Purkinje cell (primary cell): Measurements from ENCODE around the gene MAEL. TPM values are rescaled to one million over a fixed set of nuclear protein-coding genes. Genes with fewer than 3 reads are reported as not detected.

ENCODE experiments used
- polyA plus RNA-seq: library from polyadenylated mRNA; unstranded; fragments of >200 nt; fragmentation: Nextera tagmentation; gene quantifications from 2 replicates; pipeline ENCODE4 v1.2.1, GENCODE V29; 2014

Gene MAEL
- polyA plus RNA-seq = 4.6 and 5.4 TPM in 2 replicates

DNA sequence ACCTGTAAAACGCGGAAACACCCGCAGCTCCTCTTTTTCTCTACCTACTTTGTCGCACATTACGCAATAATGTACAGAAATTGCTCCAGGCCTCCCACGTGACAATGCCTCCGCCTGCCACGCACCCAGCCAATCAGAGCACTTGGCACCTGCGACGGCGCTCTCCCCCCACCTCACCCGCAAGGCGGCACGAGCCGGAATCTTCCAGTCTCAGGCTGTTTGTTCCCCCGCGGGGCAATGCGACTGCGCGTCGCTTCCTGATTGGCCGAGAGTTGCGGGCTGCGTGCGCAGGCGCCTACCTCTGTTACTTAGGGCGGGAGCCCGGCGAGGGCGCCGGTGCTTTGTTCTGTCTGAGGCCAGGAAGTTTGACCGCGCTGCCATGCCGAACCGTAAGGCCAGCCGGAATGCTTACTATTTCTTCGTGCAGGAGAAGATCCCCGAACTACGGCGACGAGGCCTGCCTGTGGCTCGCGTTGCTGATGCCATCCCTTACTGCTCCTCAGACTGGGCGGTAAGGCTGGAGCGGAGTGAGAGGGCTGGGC lies at the start of gene MAEL:
Gene MAEL (plus strand): TSS at position 307 of the 542 bp plus-strand sequence. CDS start 73 bp downstream, at position 380.

DNA sequence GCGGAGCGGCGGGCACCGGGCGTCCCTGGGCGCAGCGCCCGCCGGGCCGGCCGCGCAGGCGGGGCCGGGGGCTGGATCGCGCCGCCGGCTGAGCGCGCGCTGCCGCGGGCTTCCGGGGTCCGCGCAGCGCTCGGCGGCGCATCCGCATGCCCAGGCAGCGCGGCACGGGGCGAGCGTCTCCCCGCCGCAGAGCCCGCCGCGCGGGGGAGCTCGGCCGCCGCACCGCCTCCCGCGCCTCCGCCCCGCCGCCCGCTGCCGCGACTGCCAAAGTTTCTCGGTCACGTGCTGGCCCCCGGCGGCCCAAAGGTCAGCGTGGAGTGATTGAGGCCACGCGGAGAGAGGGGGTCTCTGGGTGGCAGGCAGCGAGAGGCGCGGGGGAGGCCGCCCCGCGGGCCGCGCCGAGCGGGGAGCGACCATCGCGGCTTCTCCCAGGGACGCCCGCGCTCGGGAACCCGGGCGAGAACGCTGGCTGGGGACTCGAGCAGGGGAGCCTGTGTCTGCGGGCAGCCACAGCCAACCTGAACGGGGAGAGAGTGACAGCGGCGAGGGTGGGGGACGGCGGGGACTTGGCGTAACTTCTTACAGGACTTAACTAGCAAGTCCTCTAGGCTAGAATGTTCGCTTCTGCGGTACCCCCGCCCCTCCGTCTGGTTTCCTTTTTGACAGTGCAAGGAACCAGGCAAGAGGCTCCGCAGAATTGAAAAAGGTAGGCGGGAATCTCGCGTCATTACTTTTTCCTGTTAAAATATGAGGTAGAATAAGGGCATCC lies 13.5 kb upstream of the MAEL start, which contains the start of gene ILDR2:
Gene ILDR2 (minus strand): TSS at position 180 of the 769 bp plus-strand sequence. CDS start 272 bp downstream, outside the sequence.

Other genes starting within 250 kb of the MAEL start
- 20.9 and 25.9 TPM in 2 replicates for gene POGK, start 149.8 kb upstream of the MAEL start, polyA plus RNA-seq
- gene TADA1, start 113.0 kb upstream of the MAEL start, polyA plus RNA-seq = 22.6 and 28.7 TPM in 2 replicates
- 10.8 and 14.1 TPM in 2 replicates for gene ILDR2, start 13.7 kb upstream of the MAEL start, polyA plus RNA-seq
- gene GPA33, start 101.1 kb downstream of the MAEL start, polyA plus RNA-seq = 0.15 TPM in 1 of 2 replicates, not detected in the other
- not detected in 2 replicates for gene STYXL2, start 104.8 kb downstream of the MAEL start, polyA plus RNA-seq
- gene POU2F1, start 231.6 kb downstream of the MAEL start, polyA plus RNA-seq = 4.7 and 6.4 TPM in 2 replicates